Tibial nerve (tissue), 3 donors: ENCODE measurements around the gene C6orf58.

ENCODE experiments used
- EP300 ChIP-seq, 2 donors: sonication (generic); formaldehyde crosslinking; IDR thresholded peaks; one replicate each; pipeline ENCODE4 v1.6.1; 2017; ENCODE audit warnings: antibody characterized with exemption in 2 of 2, mild to moderate bottlenecking in 1 of 2
- POLR2A ChIP-seq, 2 donors: fragments of 450-650 bp; IDR thresholded peaks; one replicate each; pipeline ENCODE4 v1.6.1; 2017; ENCODE audit warnings: antibody characterized with exemption in 2 of 2, mild to moderate bottlenecking in 2 of 2, moderate library complexity in 2 of 2

GRCh38 chr6:127635091-127635490 is 58.1 kb downstream of the C6orf58 start:
- TF ChIP-seq EP300 (IDR thresholded peaks at IDR 0.05) (no peak), POLR2A (IDR thresholded peaks at IDR 0.05) (no peak)
